ENCODE data around the gene MRPL38.

MRPL38 gene

DNA sequence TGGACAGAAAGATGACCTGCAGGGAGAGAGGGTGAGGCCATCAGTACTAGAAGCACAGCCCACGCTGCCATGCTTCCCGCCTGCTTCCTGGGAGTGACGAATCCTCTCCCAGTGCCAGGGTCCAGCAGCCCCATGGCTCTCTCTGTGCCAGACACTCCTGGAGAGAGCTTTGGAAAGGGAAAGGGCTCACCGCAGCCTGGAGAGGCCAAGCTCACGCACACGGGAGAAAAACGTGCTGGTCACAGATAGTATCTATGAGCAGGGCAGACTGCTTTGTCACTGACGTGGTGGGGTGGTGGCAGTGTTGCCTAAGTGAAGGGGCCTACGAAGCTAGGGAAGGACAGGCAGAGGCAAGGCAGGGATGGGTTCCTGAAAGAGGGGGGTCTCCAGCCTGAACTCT is 55.0 kb downstream of the MRPL38 start:
- DNase-seq, result no peak

DNA sequence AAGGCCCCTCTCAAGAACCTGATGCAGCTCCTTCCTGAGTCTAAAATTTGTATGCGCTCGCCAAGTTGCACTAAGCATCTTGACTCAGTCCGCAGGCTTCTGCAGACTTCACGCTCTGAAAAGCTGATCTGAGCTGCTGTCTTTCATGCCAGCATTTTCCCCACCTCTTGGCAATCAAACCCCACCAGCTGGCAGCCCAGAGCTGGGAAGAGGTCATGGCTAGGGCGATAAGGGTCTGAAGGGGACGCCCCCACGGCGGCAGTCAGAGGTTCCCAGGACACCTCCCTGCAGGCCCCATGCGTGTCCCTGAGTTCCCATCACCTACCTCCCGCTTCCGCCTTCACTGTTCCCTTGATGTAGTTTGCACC is 55.4 kb downstream of the MRPL38 start:
- DNase-seq, result no peak
